Thymus (tissue), 11 donors: ENCODE data around the gene MAP4. TPM values are rescaled to one million over a fixed set of nuclear protein-coding genes. Genes with fewer than 3 reads are reported as not detected.

Source experiments
- DNase-seq, 9 donors: peaks; one replicate each; pipeline ENCODE4 v3.0.0-alpha.2; 2013; ENCODE audit warnings: low spot score in 9 of 9, low read depth in 6 of 9, missing footprints in 1 of 9
- H3K27ac ChIP-seq, 2 donors: one replicate each; pipeline ENCODE4 v1.5.1; 2013; ENCODE audit warnings: control low read depth in 1 of 2, low read depth in 1 of 2, low read length in 1 of 2, mild to moderate bottlenecking in 1 of 2, moderate library complexity in 1 of 2
- H3K27me3 ChIP-seq, 2 donors: one replicate each; pipeline ENCODE4 v1.5.1; 2013; ENCODE audit warnings: low read length in 1 of 2; ENCODE audit not compliant: control insufficient read depth in 2 of 2, insufficient read depth in 1 of 2
- H3K36me3 ChIP-seq, 2 donors: one replicate each; pipeline ENCODE4 v1.5.1; 2013; ENCODE audit warnings: low read length in 1 of 2, mild to moderate bottlenecking in 1 of 2, moderate library complexity in 1 of 2; ENCODE audit not compliant: control insufficient read depth in 2 of 2, insufficient read depth in 2 of 2
- H3K4me1 ChIP-seq, 2 donors: one replicate each; pipeline ENCODE4 v1.5.1; 2013; ENCODE audit warnings: low read length in 2 of 2; ENCODE audit not compliant: control insufficient read depth in 2 of 2, insufficient read depth in 2 of 2
- H3K4me3 ChIP-seq, 2 donors: one replicate each; pipeline ENCODE4 v1.5.1; 2013; ENCODE audit warnings: low read length in 2 of 2, control low read depth in 1 of 2, mild to moderate bottlenecking in 1 of 2
- H3K9me3 ChIP-seq, 2 donors: one replicate each; pipeline ENCODE4 v1.5.1; 2013; ENCODE audit warnings: low read length in 1 of 2, mild to moderate bottlenecking in 1 of 2; ENCODE audit not compliant: control insufficient read depth in 2 of 2, insufficient read depth in 1 of 2
- whole genome bisulfite sequencing: extraction: QIAGEN DNeasy Blood & Tissue Kit; methylation state at CpG from one replicate; pipeline ENCODE4 v1.1.7; 2013; 5-methylcytosine and 5-hydroxymethylcytosine counted together
- polyA plus RNA-seq: library from polyadenylated mRNA; stranded (reverse); fragments of 200-250 nt; gene quantifications from one replicate; pipeline ENCODE4 v1.2.3, GENCODE V29; 2013
- total RNA-seq: library from RNA; stranded (reverse); fragments of 120-200 nt; gene quantifications from one replicate; pipeline ENCODE4 v1.2.4, GENCODE V29; 2013
- donor health status: healthy.

The MAP4 gene
- total and polyA plus RNA-seq, 2 donors, result 22.3 to 49.8 TPM

GRCh38 chr3:47985381-47985780 is 30.8 kb downstream of the MAP4 start:
- Histone ChIP-seq H3K9me3 (no peaks in the 10 kb centered on the region), H3K4me1 (no peaks in the 10 kb centered on the region), H3K4me3 (no peak overlapping the region), H3K27ac (no peak overlapping the region), H3K27me3 (no peaks in the 10 kb centered on the region), H3K36me3 (no peaks in the 10 kb centered on the region)
- DNase-seq, result no peak
- 91% methylated on average over 1 of the region's 1 CpG for WGBS

GRCh38 chr3:47984075-47984728 is 32.0 kb downstream of the MAP4 start:
- Histone ChIP-seq H3K36me3 (no peaks in the 10 kb centered on the region), H3K4me3 (no peak overlapping the region), H3K27me3 (no peaks in the 10 kb centered on the region), H3K9me3 (no peaks in the 10 kb centered on the region), H3K27ac (no peak overlapping the region), H3K4me1 (no peaks in the 10 kb centered on the region)
- 96% methylated on average over 3 of the region's 3 CpGs for WGBS
- DNase-seq, result no peak

- H3K27me3 ChIP-seq, result no peaks in the 10 kb centered on the region
- no peaks in the 10 kb centered on the region for H3K9me3 ChIP-seq
Observed at GRCh38 chr3:47980795-47981194, 35.4 kb downstream of the MAP4 start.

DNA sequence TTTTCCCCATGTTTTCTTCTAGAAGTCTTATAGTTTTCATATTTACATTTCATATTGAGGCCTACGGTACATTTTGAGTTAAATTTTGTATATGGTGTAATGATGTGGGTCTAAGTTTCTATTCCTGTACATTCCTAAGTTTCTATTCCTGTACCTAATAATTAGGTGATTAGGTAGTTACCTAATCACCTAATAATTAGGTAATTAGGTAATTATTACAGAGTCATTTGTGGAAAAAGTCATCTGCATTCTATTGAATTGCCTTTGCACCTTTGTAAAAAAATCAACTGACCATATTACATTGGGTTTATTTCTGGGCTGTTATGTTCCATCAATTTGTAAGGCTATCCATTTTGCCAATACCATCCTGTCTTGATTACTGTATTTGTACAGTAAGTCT is 37.1 kb downstream of the MAP4 start:
- Histone ChIP-seq H3K27me3 (no peaks in the 10 kb centered on the region), H3K4me1 (peaks cover 0 to 5% of the 10 kb centered on the region in 2 donors), H3K27ac (no peak overlapping the region), H3K4me3 (no peak overlapping the region), H3K36me3 (peaks cover 0 to 2% of the 10 kb centered on the region in 2 donors), H3K9me3 (no peaks in the 10 kb centered on the region)
- WGBS, result 99% methylated on average over 1 of the region's 1 CpG
- no peak for DNase-seq

More at GRCh38 chr3:47980795-47981194, 35.4 kb downstream of the MAP4 start:
- H3K4me3 ChIP-seq, result no peak overlapping the region
- no peak for DNase-seq
- H3K36me3 ChIP-seq, result peaks cover 0 to 2% of the 10 kb centered on the region in 2 donors
- peaks cover 0 to 5% of the 10 kb centered on the region in 2 donors for H3K4me1 ChIP-seq
- WGBS, result 97% methylated on average over 2 of the region's 2 CpGs
- H3K27ac ChIP-seq, result no peak overlapping the region

GRCh38 chr3:47978386-47978785 is 37.8 kb downstream of the MAP4 start:
- Histone ChIP-seq H3K4me3 (no peak overlapping the region), H3K27ac (no peak overlapping the region), H3K4me1 (peaks cover 0 to 5% of the 10 kb centered on the region in 2 donors), H3K36me3 (peaks cover 0 to 2% of the 10 kb centered on the region in 2 donors), H3K9me3 (no peaks in the 10 kb centered on the region), H3K27me3 (no peaks in the 10 kb centered on the region)
- no peak for DNase-seq
- 98% methylated on average over 8 of the region's 8 CpGs for WGBS

DNA sequence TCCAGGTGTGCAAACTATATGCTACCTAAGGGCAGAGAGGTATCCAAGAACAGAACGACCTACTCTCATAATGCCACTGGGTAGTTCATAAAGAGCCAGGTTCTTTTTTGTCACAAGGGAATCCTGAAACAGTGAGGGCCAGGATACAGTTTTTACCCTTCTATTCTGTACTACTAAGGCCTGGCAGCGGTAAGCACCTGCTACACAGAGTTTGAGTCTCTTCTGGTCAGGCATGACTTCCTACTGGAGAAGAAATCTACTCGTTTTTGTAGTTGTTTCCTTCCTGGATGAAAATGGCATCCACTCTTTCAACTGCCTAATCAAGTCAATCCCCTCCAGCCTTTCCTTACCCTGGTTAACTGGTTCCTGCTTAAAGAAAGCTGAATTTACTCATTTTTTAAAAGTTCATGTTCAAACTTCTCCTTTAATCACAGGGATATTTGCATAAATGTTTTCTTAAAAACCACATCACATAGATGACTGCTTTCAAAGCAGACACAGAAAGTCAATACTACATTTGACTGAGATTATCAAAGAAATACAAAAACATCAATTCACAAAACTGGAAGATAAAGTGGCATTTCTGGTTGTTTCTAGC is 40.0 kb downstream of the MAP4 start:
- Histone ChIP-seq H3K4me3 (no peak overlapping the region), H3K9me3 (no peaks in the 10 kb centered on the region), H3K4me1 (peaks cover 0 to 5% of the 10 kb centered on the region in 2 donors), H3K27ac (no peak overlapping the region), H3K36me3 (peaks cover 0 to 2% of the 10 kb centered on the region in 2 donors), H3K27me3 (no peaks in the 10 kb centered on the region)
- WGBS, result 70% methylated on average over 3 of the region's 3 CpGs
- DNase-seq, result no peak

DNA sequence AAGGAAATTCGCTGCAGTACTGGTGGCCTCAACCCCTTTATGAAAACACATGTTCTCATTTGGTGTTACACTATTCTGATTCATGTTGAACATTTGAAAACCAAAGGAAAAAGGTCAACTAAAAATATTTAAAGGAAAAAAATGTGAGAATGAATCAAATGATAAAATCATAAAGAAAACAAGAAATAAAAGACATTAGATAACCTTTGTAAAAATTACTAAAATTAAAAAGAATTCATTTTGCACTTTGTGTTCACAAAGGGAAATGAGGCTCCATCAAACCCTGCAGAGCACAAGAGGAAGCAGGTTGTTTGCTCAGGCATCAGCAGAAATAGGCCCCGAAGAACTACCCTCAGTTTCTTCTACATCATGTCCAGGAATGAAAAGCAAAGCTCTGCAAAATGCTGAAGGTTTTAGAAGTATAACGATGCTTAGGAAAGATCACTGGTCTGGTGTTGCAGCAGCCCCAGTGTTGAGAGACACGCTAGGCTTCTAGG is 41.2 kb downstream of the MAP4 start:
- H3K27ac ChIP-seq, result no peak overlapping the region
- no peaks in the 10 kb centered on the region for H3K27me3 ChIP-seq
- WGBS, result 73% methylated on average over 4 of the region's 4 CpGs

DNA sequence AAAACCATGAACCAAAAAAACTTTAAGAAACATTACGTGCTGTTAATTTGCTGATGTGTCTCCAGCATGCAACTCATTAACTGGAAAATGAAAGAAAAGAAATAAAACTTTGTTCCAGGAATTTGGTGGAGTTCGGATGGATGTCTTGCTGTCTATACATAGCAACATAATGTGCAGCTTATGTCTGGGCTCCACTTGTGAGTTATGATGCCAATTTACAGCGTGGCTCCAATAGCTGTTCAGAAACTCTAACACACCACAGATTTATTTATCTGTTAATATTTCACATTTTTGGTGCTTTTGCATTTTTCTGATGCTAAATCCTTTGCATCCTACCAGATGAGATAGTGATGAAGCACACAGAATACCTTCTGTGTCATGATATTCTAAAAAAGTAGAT is 45.1 kb downstream of the MAP4 start:
- 98% methylated on average over 3 of the region's 3 CpGs for whole genome bisulfite sequencing
- DNase-seq, result no peak
- Histone ChIP-seq H3K36me3 (peaks cover 0 to 2% of the 10 kb centered on the region in 2 donors), H3K27me3 (no peaks in the 10 kb centered on the region), H3K4me3 (no peak overlapping the region), H3K27ac (no peak overlapping the region), H3K4me1 (peaks cover 0 to 2% of the 10 kb centered on the region in 2 donors), H3K9me3 (no peaks in the 10 kb centered on the region)

More for the DNA sequence above, 41.2 kb downstream of the MAP4 start:
- no peak for DNase-seq
- no peak overlapping the region for H3K4me3 ChIP-seq
- H3K9me3 ChIP-seq, result no peaks in the 10 kb centered on the region
- H3K4me1 ChIP-seq, result peaks cover 0 to 5% of the 10 kb centered on the region in 2 donors
- H3K36me3 ChIP-seq, result peaks cover 0 to 2% of the 10 kb centered on the region in 2 donors

- Histone ChIP-seq H3K36me3 (no peaks in the 10 kb centered on the region), H3K27ac (no peak overlapping the region), H3K4me3 (no peak overlapping the region), H3K4me1 (peaks cover 9% of the 10 kb centered on the region in 2 donors), H3K9me3 (no peaks in the 10 kb centered on the region), H3K27me3 (no peaks in the 10 kb centered on the region)
- WGBS, result over 99% methylated on average over 4 of the region's 4 CpGs
- DNase-seq, result no peak
Observed at GRCh38 chr3:47964740-47965139, 51.5 kb downstream of the MAP4 start.
